WTC11 (cell line): ENCODE data around the gene ITPKC. TPM values are rescaled to one million over a fixed set of nuclear protein-coding genes. Genes with fewer than 3 reads are reported as not detected.
A peak's percentile ranks its signal among the peaks of the same experiment; 100 is the strongest.

ENCODE experiments used
- CBFB ChIP-seq: sonication (generic); formaldehyde crosslinking; IDR thresholded peaks from 2 replicates; pipeline ENCODE4 v1.8.1; 2022; ENCODE audit warnings: mild to moderate bottlenecking, low read depth, missing genetic modification reagents
- ESRRA ChIP-seq: sonication (generic); formaldehyde crosslinking; IDR thresholded peaks from 2 replicates; pipeline ENCODE4 v1.8.1; 2022; ENCODE audit warnings: mild to moderate bottlenecking, missing genetic modification reagents, borderline replicate concordance
- ETV6 ChIP-seq: sonication (generic); formaldehyde crosslinking; IDR thresholded peaks from 2 replicates; pipeline ENCODE4 v1.8.1; 2022; ENCODE audit warnings: mild to moderate bottlenecking, missing genetic modification reagents
- FOXJ3 ChIP-seq: sonication (generic); formaldehyde crosslinking; IDR thresholded peaks from 2 replicates; pipeline ENCODE4 v1.9.0; 2021; ENCODE audit warnings: missing genetic modification reagents, mild to moderate bottlenecking, borderline replicate concordance
- GRHL2 ChIP-seq: fragments of 250-450 bp; sonication (Bioruptor Pico); IDR thresholded peaks from 2 replicates; pipeline ENCODE4 v1.8.0; 2022; ENCODE audit warnings: mild to moderate bottlenecking, moderate library complexity; ENCODE audit not compliant: insufficient replicate concordance, severe bottlenecking
- JAZF1 ChIP-seq: fragments of 250-450 bp; sonication (Bioruptor Pico); IDR thresholded peaks from 2 replicates; pipeline ENCODE4 v1.9.0; 2021; ENCODE audit warnings: moderate library complexity, mild to moderate bottlenecking, inconsistent platforms
- MYBL2 ChIP-seq: sonication (generic); formaldehyde crosslinking; IDR thresholded peaks from 2 replicates; pipeline ENCODE4 v1.8.1; 2023; ENCODE audit warnings: mild to moderate bottlenecking, moderate library complexity, missing genetic modification reagents
- NFATC4 ChIP-seq: fragments of 250-450 bp; sonication (Bioruptor Pico); IDR thresholded peaks from 2 replicates; pipeline ENCODE4 v1.9.0; 2021; ENCODE audit warnings: mild to moderate bottlenecking
- NFE2L1 ChIP-seq: sonication (generic); formaldehyde crosslinking; IDR thresholded peaks from 2 replicates; pipeline ENCODE4 v1.8.1; 2023; ENCODE audit warnings: missing genetic modification reagents
- NFYB ChIP-seq: sonication (generic); formaldehyde crosslinking; conservative IDR thresholded peaks from 2 replicates; pipeline ENCODE4 v1.8.0; 2022; ENCODE audit warnings: low read depth, missing genetic modification reagents
- PRRX2 ChIP-seq: fragments of 250-450 bp; sonication (Bioruptor Pico); IDR thresholded peaks from 2 replicates; pipeline ENCODE4 v1.8.0; 2021; ENCODE audit warnings: mild to moderate bottlenecking
- SMAD4 ChIP-seq: sonication (generic); formaldehyde crosslinking; IDR thresholded peaks from 2 replicates; pipeline ENCODE4 v1.8.0; 2022; ENCODE audit warnings: mild to moderate bottlenecking, missing genetic modification reagents
- SP1 ChIP-seq: sonication (generic); formaldehyde crosslinking; conservative IDR thresholded peaks from 2 replicates; pipeline ENCODE4 v1.8.1; 2022; ENCODE audit warnings: missing genetic modification reagents
- ZBTB21 ChIP-seq: sonication (generic); formaldehyde crosslinking; IDR thresholded peaks from 2 replicates; pipeline ENCODE4 v1.8.1; 2023; ENCODE audit warnings: mild to moderate bottlenecking, missing genetic modification reagents, borderline replicate concordance
- ZNF232 ChIP-seq: sonication (generic); formaldehyde crosslinking; IDR thresholded peaks from 2 replicates; pipeline ENCODE4 v1.8.0; 2022; ENCODE audit warnings: mild to moderate bottlenecking, missing genetic modification reagents
- ZNF263 ChIP-seq: sonication (generic); formaldehyde crosslinking; IDR thresholded peaks from 2 replicates; pipeline ENCODE4 v1.8.1; 2022; ENCODE audit warnings: low read depth, mild to moderate bottlenecking, moderate library complexity, missing genetic modification reagents
- ZNF317 ChIP-seq: sonication (generic); formaldehyde crosslinking; IDR thresholded peaks from 2 replicates; pipeline ENCODE4 v1.8.1; 2023; ENCODE audit warnings: low read depth, mild to moderate bottlenecking, moderate library complexity, missing genetic modification reagents, borderline replicate concordance
- total RNA-seq: library from RNA; stranded (reverse); gene quantifications from 3 replicates; pipeline ENCODE4 v1.2.3, GENCODE V29; 2021
- TF ChIP-seq, protein P1 (sequence below): sonication (generic); formaldehyde crosslinking; IDR thresholded peaks from 2 replicates; pipeline ENCODE4 v1.8.0; 2022; ENCODE audit warnings: mild to moderate bottlenecking, missing genetic modification reagents
- TF ChIP-seq, protein P2 (sequence below): sonication (generic); formaldehyde crosslinking; IDR thresholded peaks from 2 replicates; pipeline ENCODE4 v1.8.0; 2022; ENCODE audit warnings: mild to moderate bottlenecking, missing genetic modification reagents
- TF ChIP-seq, protein P3 (sequence below): sonication (generic); formaldehyde crosslinking; IDR thresholded peaks from 2 replicates; pipeline ENCODE4 v1.8.1; 2023; ENCODE audit warnings: mild to moderate bottlenecking, missing genetic modification reagents, borderline replicate concordance
- TF ChIP-seq, protein P4 (sequence below): fragments of 250-450 bp; sonication (Bioruptor Pico); conservative IDR thresholded peaks from 2 replicates; pipeline ENCODE4 v1.9.0; 2021; ENCODE audit warnings: mild to moderate bottlenecking
- TF ChIP-seq, protein P5 (sequence below): sonication (generic); formaldehyde crosslinking; IDR thresholded peaks from 2 replicates; pipeline ENCODE4 v1.8.0; 2023; ENCODE audit warnings: missing genetic modification reagents
- TF ChIP-seq, protein P6 (sequence below): sonication (generic); formaldehyde crosslinking; IDR thresholded peaks from 2 replicates; pipeline ENCODE4 v1.8.1; 2023; ENCODE audit warnings: mild to moderate bottlenecking, moderate library complexity, missing genetic modification reagents
- TF ChIP-seq, protein P7 (sequence below): sonication (generic); formaldehyde crosslinking; IDR thresholded peaks from 2 replicates; pipeline ENCODE4 v1.8.0; 2023; ENCODE audit warnings: mild to moderate bottlenecking, missing genetic modification reagents

The ITPKC gene
- total RNA-seq, 1 experiment from 2014 or later, result 13.8 TPM

DNA sequence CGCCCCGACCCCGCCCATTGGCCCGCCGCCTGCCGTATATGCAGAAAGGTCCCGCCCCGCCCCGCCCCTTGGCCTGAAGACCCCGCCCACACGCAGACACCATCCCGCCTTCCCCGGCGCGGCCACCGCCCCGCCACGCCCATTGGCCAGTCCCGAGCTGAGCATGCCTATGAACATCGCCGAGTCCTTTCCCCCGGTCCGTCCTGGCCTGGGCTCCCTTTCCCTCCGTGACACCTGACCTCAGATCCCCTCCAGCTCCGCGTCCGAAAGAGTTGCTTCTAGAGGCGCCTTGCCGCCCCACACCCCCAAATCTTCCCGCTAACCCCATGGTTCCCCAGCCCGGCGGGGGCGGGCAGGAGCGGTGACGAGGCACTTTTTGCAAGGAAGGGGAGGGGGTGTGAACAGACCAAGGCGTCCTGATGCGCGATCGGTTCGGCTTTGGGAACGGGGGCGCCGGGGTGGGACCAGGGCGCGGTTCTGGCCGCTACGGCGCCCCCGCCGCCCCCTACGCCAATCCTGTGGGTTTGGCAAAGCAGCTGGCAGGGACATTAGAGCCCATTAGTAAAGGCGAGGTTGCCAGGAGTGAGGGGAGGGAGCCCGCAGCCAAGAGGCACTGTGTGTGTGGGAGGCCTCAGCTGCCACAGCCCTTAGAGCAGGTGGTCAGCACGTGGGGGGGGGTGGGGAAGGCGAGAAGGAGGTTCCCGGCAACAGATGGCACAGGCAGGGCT, 26.1 kb upstream of the ITPKC start (continued):
- TF ChIP-seq, protein P1, sequence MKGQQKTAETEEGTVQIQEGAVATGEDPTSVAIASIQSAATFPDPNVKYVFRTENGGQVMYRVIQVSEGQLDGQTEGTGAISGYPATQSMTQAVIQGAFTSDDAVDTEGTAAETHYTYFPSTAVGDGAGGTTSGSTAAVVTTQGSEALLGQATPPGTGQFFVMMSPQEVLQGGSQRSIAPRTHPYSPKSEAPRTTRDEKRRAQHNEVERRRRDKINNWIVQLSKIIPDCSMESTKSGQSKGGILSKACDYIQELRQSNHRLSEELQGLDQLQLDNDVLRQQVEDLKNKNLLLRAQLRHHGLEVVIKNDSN, result peak; percentile 17; the same call in 1 of the 2 replicates
- TF ChIP-seq NFATC4 (CRISPR knock-in tag), result no peak
- TF ChIP-seq, protein P2, sequence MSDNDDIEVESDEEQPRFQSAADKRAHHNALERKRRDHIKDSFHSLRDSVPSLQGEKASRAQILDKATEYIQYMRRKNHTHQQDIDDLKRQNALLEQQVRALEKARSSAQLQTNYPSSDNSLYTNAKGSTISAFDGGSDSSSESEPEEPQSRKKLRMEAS (CRISPR knock-in tag), result peak; percentile 86; the same call in 1 of the 2 replicates
- TF ChIP-seq ZNF317 (CRISPR knock-in tag), result 0 out of 2 replicates have a peak, but pooled peaks have one; percentile 14
- TF ChIP-seq NFE2L1 (CRISPR knock-in tag), result peak; percentile 77
- TF ChIP-seq, protein P3, sequence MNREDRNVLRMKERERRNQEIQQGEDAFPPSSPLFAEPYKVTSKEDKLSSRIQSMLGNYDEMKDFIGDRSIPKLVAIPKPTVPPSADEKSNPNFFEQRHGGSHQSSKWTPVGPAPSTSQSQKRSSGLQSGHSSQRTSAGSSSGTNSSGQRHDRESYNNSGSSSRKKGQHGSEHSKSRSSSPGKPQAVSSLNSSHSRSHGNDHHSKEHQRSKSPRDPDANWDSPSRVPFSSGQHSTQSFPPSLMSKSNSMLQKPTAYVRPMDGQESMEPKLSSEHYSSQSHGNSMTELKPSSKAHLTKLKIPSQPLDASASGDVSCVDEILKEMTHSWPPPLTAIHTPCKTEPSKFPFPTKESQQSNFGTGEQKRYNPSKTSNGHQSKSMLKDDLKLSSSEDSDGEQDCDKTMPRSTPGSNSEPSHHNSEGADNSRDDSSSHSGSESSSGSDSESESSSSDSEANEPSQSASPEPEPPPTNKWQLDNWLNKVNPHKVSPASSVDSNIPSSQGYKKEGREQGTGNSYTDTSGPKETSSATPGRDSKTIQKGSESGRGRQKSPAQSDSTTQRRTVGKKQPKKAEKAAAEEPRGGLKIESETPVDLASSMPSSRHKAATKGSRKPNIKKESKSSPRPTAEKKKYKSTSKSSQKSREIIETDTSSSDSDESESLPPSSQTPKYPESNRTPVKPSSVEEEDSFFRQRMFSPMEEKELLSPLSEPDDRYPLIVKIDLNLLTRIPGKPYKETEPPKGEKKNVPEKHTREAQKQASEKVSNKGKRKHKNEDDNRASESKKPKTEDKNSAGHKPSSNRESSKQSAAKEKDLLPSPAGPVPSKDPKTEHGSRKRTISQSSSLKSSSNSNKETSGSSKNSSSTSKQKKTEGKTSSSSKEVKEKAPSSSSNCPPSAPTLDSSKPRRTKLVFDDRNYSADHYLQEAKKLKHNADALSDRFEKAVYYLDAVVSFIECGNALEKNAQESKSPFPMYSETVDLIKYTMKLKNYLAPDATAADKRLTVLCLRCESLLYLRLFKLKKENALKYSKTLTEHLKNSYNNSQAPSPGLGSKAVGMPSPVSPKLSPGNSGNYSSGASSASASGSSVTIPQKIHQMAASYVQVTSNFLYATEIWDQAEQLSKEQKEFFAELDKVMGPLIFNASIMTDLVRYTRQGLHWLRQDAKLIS (CRISPR knock-in tag), result 0 out of 2 replicates have a peak, but pooled peaks have one; percentile 46
- TF ChIP-seq ZBTB21, result no peak; the same call in 1 of the 2 replicates
- TF ChIP-seq FOXJ3, result no peak
- TF ChIP-seq NFYB (CRISPR knock-in tag), result peak; percentile 38
- TF ChIP-seq MYBL2 (CRISPR knock-in tag), result peak; percentile 57; the same call in 1 of the 2 replicates
- TF ChIP-seq ZNF263, result 0 out of 2 replicates have a peak, but pooled peaks have one; percentile 28
- no peak for TF ChIP-seq CBFB
- TF ChIP-seq, protein P4, sequence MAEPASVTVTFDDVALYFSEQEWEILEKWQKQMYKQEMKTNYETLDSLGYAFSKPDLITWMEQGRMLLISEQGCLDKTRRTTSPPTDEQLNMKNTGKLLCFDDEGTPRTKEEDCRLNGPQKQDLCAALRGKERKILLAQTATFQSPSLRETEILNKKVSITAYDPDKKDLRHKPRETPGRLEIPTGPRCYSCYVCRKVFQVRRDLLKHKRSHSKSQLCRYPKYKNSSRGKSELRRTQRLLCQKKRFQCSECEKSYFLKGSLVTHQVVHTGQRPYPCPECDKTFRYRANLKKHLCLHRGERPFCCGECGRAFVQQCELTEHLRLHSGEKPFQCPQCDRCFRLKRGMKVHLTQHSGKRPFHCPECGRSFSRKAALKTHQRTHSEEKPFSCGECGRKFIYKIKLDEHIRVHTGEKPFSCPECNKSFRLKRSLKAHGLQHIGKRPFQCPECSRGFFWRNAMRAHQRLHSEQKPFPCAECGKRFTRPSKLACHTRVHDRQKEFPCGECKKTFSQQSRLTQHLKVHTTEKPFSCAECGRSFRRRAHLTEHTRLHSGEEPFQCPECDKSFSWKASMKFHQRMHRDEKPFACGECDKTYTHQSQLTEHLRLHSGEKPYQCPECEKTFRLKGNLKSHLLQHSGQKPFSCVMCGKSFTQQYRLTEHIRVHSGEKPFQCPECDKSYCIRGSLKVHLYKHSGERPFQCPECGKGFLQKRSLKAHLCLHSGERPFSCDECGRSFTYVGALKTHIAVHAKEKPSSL (CRISPR knock-in tag), result no peak
- peak; percentile 72; the same call in 1 of the 2 replicates for TF ChIP-seq ESRRA (CRISPR knock-in tag)
- TF ChIP-seq PRRX2, result no peak
- TF ChIP-seq, protein P5, sequence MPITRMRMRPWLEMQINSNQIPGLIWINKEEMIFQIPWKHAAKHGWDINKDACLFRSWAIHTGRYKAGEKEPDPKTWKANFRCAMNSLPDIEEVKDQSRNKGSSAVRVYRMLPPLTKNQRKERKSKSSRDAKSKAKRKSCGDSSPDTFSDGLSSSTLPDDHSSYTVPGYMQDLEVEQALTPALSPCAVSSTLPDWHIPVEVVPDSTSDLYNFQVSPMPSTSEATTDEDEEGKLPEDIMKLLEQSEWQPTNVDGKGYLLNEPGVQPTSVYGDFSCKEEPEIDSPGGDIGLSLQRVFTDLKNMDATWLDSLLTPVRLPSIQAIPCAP, result no peak
- TF ChIP-seq ETV6, result peak; percentile 18; the same call in 1 of the 2 replicates
- TF ChIP-seq, protein P6, sequence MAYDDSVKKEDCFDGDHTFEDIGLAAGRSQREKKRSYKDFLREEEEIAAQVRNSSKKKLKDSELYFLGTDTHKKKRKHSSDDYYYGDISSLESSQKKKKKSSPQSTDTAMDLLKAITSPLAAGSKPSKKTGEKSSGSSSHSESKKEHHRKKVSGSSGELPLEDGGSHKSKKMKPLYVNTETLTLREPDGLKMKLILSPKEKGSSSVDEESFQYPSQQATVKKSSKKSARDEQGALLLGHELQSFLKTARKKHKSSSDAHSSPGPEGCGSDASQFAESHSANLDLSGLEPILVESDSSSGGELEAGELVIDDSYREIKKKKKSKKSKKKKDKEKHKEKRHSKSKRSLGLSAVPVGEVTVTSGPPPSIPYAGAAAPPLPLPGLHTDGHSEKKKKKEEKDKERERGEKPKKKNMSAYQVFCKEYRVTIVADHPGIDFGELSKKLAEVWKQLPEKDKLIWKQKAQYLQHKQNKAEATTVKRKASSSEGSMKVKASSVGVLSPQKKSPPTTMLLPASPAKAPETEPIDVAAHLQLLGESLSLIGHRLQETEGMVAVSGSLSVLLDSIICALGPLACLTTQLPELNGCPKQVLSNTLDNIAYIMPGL (CRISPR knock-in tag), result peak; percentile 10; the same call in 1 of the 2 replicates
- TF ChIP-seq, protein P7, sequence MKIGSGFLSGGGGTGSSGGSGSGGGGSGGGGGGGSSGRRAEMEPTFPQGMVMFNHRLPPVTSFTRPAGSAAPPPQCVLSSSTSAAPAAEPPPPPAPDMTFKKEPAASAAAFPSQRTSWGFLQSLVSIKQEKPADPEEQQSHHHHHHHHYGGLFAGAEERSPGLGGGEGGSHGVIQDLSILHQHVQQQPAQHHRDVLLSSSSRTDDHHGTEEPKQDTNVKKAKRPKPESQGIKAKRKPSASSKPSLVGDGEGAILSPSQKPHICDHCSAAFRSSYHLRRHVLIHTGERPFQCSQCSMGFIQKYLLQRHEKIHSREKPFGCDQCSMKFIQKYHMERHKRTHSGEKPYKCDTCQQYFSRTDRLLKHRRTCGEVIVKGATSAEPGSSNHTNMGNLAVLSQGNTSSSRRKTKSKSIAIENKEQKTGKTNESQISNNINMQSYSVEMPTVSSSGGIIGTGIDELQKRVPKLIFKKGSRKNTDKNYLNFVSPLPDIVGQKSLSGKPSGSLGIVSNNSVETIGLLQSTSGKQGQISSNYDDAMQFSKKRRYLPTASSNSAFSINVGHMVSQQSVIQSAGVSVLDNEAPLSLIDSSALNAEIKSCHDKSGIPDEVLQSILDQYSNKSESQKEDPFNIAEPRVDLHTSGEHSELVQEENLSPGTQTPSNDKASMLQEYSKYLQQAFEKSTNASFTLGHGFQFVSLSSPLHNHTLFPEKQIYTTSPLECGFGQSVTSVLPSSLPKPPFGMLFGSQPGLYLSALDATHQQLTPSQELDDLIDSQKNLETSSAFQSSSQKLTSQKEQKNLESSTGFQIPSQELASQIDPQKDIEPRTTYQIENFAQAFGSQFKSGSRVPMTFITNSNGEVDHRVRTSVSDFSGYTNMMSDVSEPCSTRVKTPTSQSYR (CRISPR knock-in tag), result peak; percentile 71; the same call in 1 of the 2 replicates
- TF ChIP-seq ZNF232 (CRISPR knock-in tag), result 0 out of 2 replicates have a peak, but pooled peaks have one; percentile 49
- TF ChIP-seq SMAD4 (CRISPR knock-in tag), result 0 out of 2 replicates have a peak, but pooled peaks have one; percentile 23
- TF ChIP-seq GRHL2 (CRISPR knock-in tag), result no peak
- TF ChIP-seq SP1, result peak; percentile 28
- TF ChIP-seq JAZF1, result no peak
